MM.1S (cell line): ENCODE results near the gene MYO1B.

Experiments
- DNase-seq: peaks from one replicate; pipeline ENCODE4 v3.0.0-alpha.2; 2015
- H2AFZ ChIP-seq: fragments of 300-600 bp; sonication (generic); 2 replicates; pipeline ENCODE4 v1.6.0; 2016; ENCODE audit warnings: antibody characterized with exemption, low read length
- H3F3A ChIP-seq: fragments of 300-600 bp; sonication (generic); 2 replicates; pipeline ENCODE4 v1.6.1; 2016; ENCODE audit warnings: mild to moderate bottlenecking, antibody characterized with exemption, low read length, moderate library complexity, mixed read lengths; ENCODE audit not compliant: insufficient read depth
- H3K27ac ChIP-seq: fragments of 300-600 bp; sonication (generic); 2 replicates; pipeline ENCODE4 v1.5.1; 2016; ENCODE audit warnings: mild to moderate bottlenecking, low read length
- H3K27me3 ChIP-seq: fragments of 300-600 bp; sonication (generic); replicated peaks from 2 replicates; pipeline ENCODE4 v1.6.0; 2016; ENCODE audit warnings: low read length; ENCODE audit not compliant: insufficient read depth
- H3K36me3 ChIP-seq: fragments of 300-600 bp; sonication (generic); replicated peaks from 2 replicates; pipeline ENCODE4 v1.6.1; 2016; ENCODE audit warnings: mild to moderate bottlenecking, low read length, mixed read lengths; ENCODE audit not compliant: insufficient read depth
- H3K4me1 ChIP-seq: fragments of 300-600 bp; sonication (generic); 2 replicates; pipeline ENCODE4 v1.6.1; 2016; ENCODE audit warnings: low read length, mixed read lengths
- H3K4me2 ChIP-seq: fragments of 300-600 bp; sonication (generic); 2 replicates; pipeline ENCODE4 v1.6.0; 2016; ENCODE audit warnings: low read depth, low read length
- H3K4me3 ChIP-seq: fragments of 300-600 bp; sonication (generic); 2 replicates; pipeline ENCODE4 v1.5.1; 2016; ENCODE audit warnings: low read length, mixed read lengths
- H3K79me2 ChIP-seq: fragments of 300-600 bp; sonication (generic); 2 replicates; pipeline ENCODE4 v1.6.1; 2016; ENCODE audit warnings: mixed run types, low read length, mixed read lengths
- H3K9ac ChIP-seq: fragments of 300-600 bp; sonication (generic); 2 replicates; pipeline ENCODE4 v1.6.1; 2016; ENCODE audit warnings: low read length, mixed read lengths
- H3K9me2 ChIP-seq: fragments of 300-600 bp; sonication (generic); replicated peaks from 2 replicates; pipeline ENCODE4 v1.6.1; 2016; ENCODE audit warnings: mild to moderate bottlenecking, low read length, mixed read lengths; ENCODE audit not compliant: insufficient read depth
- H3K9me3 ChIP-seq: fragments of 300-600 bp; sonication (generic); replicated peaks from 2 replicates; pipeline ENCODE4 v1.6.1; 2016; ENCODE audit warnings: mild to moderate bottlenecking, low read length, mixed read lengths; ENCODE audit not compliant: insufficient read depth
- H4K20me1 ChIP-seq: fragments of 300-600 bp; sonication (generic); 2 replicates; pipeline ENCODE4 v1.6.1; 2016; ENCODE audit warnings: mild to moderate bottlenecking, low read length, moderate library complexity, mixed read lengths; ENCODE audit not compliant: insufficient read depth
- EZH2 ChIP-seq: fragments of 300-600 bp; sonication (generic); optimal IDR thresholded peaks from 2 replicates; pipeline ENCODE3; 2017; ENCODE audit warnings: low read depth, mild to moderate bottlenecking, antibody characterized with exemption, low read length, mixed read lengths
- EZH2phosphoT487 ChIP-seq: fragments of 300-600 bp; sonication (generic); IDR thresholded peaks from 2 replicates; pipeline ENCODE4 v1.6.1; 2018; ENCODE audit warnings: antibody characterized with exemption, low read length
- TF ChIP-seq, protein P1 (sequence below): fragments of 300-600 bp; sonication (generic); IDR thresholded peaks from 2 replicates; pipeline ENCODE4 v1.5.1; 2016; ENCODE audit warnings: antibody characterized with exemption, low read length, mixed read lengths

Gene MYO1B

DNA sequence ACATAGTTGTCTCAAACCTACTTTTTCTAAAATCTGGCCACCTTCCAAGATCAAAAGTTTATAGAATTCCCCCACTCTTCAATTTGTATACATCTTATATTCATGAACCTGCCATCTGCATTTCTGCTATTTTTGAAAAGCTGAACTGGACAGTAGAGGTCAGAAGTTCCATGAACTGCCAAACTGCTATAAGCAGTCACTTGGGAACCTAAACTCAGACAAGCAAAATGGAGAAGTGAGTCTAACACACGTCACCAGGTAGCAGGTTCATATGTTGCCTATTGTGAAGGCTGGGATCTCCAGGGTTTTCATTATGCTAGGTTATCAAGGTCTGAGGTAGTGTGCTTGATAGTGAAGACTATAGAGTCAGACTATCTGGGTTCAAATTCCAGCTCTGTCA lies 2.0 kb upstream of the MYO1B start:
- Histone ChIP-seq H3K4me1 (no peaks in the 10 kb centered on the region), H3K9me2 (no peaks in the 10 kb centered on the region), H3K9me3 (no peaks in the 10 kb centered on the region), H3F3A (no peaks in the 10 kb centered on the region), H4K20me1 (no peaks in the 10 kb centered on the region), H3K27ac (no peak overlapping the region), H3K36me3 (no peaks in the 10 kb centered on the region), H3K4me2 (no peak overlapping the region), H3K9ac (no peak overlapping the region), H3K4me3 (no peak overlapping the region), H3K79me2 (no peaks in the 10 kb centered on the region), H3K27me3 (no peaks in the 10 kb centered on the region), H2AFZ (no peak overlapping the region)
- DNase-seq, result no peak
- TF ChIP-seq, protein P1, sequence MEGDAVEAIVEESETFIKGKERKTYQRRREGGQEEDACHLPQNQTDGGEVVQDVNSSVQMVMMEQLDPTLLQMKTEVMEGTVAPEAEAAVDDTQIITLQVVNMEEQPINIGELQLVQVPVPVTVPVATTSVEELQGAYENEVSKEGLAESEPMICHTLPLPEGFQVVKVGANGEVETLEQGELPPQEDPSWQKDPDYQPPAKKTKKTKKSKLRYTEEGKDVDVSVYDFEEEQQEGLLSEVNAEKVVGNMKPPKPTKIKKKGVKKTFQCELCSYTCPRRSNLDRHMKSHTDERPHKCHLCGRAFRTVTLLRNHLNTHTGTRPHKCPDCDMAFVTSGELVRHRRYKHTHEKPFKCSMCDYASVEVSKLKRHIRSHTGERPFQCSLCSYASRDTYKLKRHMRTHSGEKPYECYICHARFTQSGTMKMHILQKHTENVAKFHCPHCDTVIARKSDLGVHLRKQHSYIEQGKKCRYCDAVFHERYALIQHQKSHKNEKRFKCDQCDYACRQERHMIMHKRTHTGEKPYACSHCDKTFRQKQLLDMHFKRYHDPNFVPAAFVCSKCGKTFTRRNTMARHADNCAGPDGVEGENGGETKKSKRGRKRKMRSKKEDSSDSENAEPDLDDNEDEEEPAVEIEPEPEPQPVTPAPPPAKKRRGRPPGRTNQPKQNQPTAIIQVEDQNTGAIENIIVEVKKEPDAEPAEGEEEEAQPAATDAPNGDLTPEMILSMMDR, result no peak
- no peak for TF ChIP-seq EZH2phosphoT487
- TF ChIP-seq EZH2, result no peak

DNA sequence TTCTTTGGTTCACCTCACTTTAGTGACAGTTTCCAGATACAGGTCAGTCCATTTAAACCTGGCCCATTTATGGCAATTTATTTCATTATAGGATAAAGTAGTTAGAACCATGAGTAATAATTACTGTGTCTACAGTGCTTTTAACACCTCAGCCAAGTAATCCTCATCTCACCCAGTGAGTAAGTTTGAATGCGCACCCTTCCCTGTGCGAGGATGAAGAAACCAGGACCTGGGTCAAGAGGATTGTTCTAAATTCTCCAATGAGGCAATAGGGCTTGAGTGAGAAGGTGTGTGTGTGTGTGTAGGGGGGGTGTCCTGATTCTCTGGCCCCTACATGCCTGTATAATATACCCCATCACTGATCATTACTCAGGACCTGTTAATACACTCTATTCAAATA lies 854 bp upstream of the MYO1B start:
- no peak overlapping the region for H3K4me3 ChIP-seq
- no peaks in the 10 kb centered on the region for H3K36me3 ChIP-seq
- peak overlapping the region; percentile 79; the same call in 1 of the 2 replicates for H3K4me2 ChIP-seq
- no peak overlapping the region for H2AFZ ChIP-seq
- H3K9me2 ChIP-seq, result no peaks in the 10 kb centered on the region
- no peak for TF ChIP-seq EZH2
- no peaks in the 10 kb centered on the region for H3K4me1 ChIP-seq
- no peak overlapping the region for H3K9ac ChIP-seq
- H3K79me2 ChIP-seq, result no peaks in the 10 kb centered on the region
- no peaks in the 10 kb centered on the region for H4K20me1 ChIP-seq
- DNase-seq, result no peak
- H3F3A ChIP-seq, result no peaks in the 10 kb centered on the region
- no peaks in the 10 kb centered on the region for H3K9me3 ChIP-seq
- no peaks in the 10 kb centered on the region for H3K27me3 ChIP-seq
- H3K27ac ChIP-seq, result no peak overlapping the region

DNA sequence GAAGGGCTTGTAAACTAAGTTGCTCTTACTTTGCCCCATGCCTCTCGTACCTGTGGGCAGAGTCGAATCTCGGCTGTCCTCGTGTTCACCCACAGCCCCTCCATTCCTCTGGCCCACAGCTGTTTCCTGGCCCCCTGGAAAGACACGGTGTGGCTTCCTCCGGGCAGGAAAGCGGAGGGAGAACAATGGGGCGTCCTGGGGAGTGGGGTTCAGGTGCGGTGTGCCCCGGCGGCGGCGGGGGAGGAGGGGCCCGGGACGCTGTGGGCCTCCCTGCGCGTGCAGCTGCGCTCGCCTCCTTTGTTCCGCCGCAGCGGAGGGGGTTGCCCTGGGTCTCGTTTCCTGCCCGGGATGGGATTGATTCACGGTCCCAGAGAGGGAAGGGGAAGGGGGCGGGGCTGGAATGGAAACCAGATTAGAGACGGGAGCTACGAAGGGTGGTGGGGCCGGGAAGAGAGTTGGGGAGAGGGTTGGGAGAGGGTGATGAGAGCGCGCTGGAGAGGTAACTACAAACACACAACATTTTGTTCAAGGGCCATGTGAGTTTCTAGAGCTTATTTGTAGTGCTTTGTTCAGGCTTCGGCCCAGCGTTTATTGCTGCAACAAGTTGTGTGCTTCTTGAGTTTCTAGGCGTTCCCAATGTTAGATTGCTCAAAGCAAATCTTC lies 796 bp downstream of the MYO1B start:
- Histone ChIP-seq H3K79me2 (no peaks in the 10 kb centered on the region), H3K4me2 (peak overlapping the region; percentile 79), H2AFZ (peak overlapping the region; percentile 80), H4K20me1 (no peaks in the 10 kb centered on the region), H3K9me3 (no peaks in the 10 kb centered on the region), H3K4me1 (no peaks in the 10 kb centered on the region), H3K27me3 (no peaks in the 10 kb centered on the region), H3K9ac (peak overlapping the region; percentile 30; the same call in 1 of the 2 replicates), H3K9me2 (no peaks in the 10 kb centered on the region), H3K4me3 (peak overlapping the region; percentile 80), H3K27ac (no peak overlapping the region), H3F3A (no peaks in the 10 kb centered on the region), H3K36me3 (no peaks in the 10 kb centered on the region)
- TF ChIP-seq EZH2phosphoT487 (no peak), EZH2 (no peak)
- TF ChIP-seq, protein P1, result no peak
- DNase-seq, result no peak

DNA sequence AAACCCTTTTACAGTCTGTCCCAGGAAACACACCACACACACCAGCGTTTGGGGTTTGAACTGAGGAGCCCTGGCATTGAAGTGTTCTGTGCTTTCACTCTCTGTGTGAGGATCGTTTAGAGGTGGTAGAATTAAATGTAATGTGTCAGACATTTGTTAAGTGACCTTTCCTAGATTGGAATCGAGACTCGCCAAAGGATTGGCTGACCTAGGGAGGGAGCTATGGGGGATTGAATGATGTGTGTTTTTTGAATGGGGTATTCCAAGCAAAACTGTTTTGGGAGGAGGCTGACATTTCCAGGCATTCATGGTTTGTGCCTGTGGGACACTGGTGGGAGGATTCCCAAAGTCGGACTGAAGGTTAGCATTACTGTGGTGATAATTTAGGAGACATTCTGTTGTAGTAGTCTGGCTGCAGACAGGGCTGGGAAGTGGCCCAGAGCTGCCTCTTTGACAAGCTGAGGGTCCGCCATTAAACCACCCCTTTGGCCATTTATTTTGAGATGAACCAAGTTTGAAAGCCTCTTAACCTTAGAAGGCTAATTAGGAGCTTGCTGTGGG lies 1.7 kb downstream of the MYO1B start:
- Histone ChIP-seq H4K20me1 (no peaks in the 10 kb centered on the region), H3K36me3 (no peaks in the 10 kb centered on the region), H3F3A (no peaks in the 10 kb centered on the region), H3K79me2 (no peaks in the 10 kb centered on the region), H3K9ac (no peak overlapping the region), H3K27ac (no peak overlapping the region), H3K4me2 (no peak overlapping the region), H3K9me3 (no peaks in the 10 kb centered on the region), H3K9me2 (no peaks in the 10 kb centered on the region), H3K4me3 (no peak overlapping the region), H3K27me3 (no peaks in the 10 kb centered on the region), H3K4me1 (no peaks in the 10 kb centered on the region), H2AFZ (no peak overlapping the region)
- no peak for DNase-seq
- TF ChIP-seq EZH2phosphoT487 (no peak), EZH2 (no peak)
- TF ChIP-seq, protein P1, result no peak
